Posterior cingulate gyrus (tissue), 11 donors: Measurements from ENCODE around the gene RRP1B.
"Not testable (repeated sequence)": the region's sequence is repeated elsewhere in the genome, so short reads cannot be mapped to it uniquely, and the experiment has no call there.

Source experiments
- DNase-seq, 10 donors: peaks; one replicate each; pipeline versions ENCODE4 v3.0.0 to v3.0.0-alpha.2; 2020 to 2021; ENCODE audit warnings: mixed read lengths in 3 of 10
- intact Hi-C: fragments of 100-400 bp; cut with DNase I; formaldehyde crosslinking; loops from one replicate; pipeline ENCODE4 v1.15.1; 2023

RRP1B gene

GRCh38 chr21:43665879-43666278 lies 6.5 kb downstream of the RRP1B start:
- no peak for DNase-seq
- intact Hi-C loops = loop anchor here (10.0 kb wide), 1 partner anchor 59 kb away; no protein-coding TSS in a partner anchor

- intact Hi-C loops = loop anchor here (10.0 kb wide), 1 partner anchor 57 kb away; no protein-coding TSS in a partner anchor
- no peak for DNase-seq
Observed at GRCh38 chr21:43667191-43667904, 8.0 kb downstream of the RRP1B start.

- no peak for DNase-seq
- intact Hi-C loops = loop anchor here (5.0 to 10.0 kb wide), 2 partner anchors 55 to 102 kb away; no protein-coding TSS in a partner anchor
Observed at GRCh38 chr21:43669828-43670605, 10.7 kb downstream of the RRP1B start.

- DNase-seq = no peak
- intact Hi-C loops = no loop called here
Observed at GRCh38 chr21:43675871-43676270, 16.5 kb downstream of the RRP1B start.

- intact Hi-C loops = no loop called here
- no peak for DNase-seq
Observed at GRCh38 chr21:43676391-43676790, 17.0 kb downstream of the RRP1B start.

GRCh38 chr21:43679951-43680350 lies 20.6 kb downstream of the RRP1B start:
- intact Hi-C loops = loop anchor here (5.0 kb wide), 1 partner anchor 792 kb away; no protein-coding TSS in a partner anchor
- DNase-seq = no peak

- DNase-seq = not testable (repeated sequence)
Observed at GRCh38 chr21:43680421-43680820, 21.1 kb downstream of the RRP1B start.

GRCh38 chr21:43681650-43682049 lies 22.3 kb downstream of the RRP1B start:
- no peak for DNase-seq
- intact Hi-C loops = loop anchor here (5.0 kb wide), 1 partner anchor 791 kb away; no protein-coding TSS in a partner anchor

More at GRCh38 chr21:43680421-43680820, 21.1 kb downstream of the RRP1B start:
- intact Hi-C loops = loop anchor here (5.0 kb wide), 1 partner anchor 792 kb away; no protein-coding TSS in a partner anchor

- intact Hi-C loops = loop anchor here (5.0 kb wide), 1 partner anchor 788 kb away; no protein-coding TSS in a partner anchor
- DNase-seq = no peak
Observed at GRCh38 chr21:43684424-43684823, 25.1 kb downstream of the RRP1B start.

GRCh38 chr21:43686811-43687565 lies 27.6 kb downstream of the RRP1B start:
- DNase-seq = peak in 1 of 10 donors; percentile 67
- intact Hi-C loops = no loop called here

GRCh38 chr21:43687566-43688399 lies 28.4 kb downstream of the RRP1B start:
- intact Hi-C loops = no loop called here

GRCh38 chr21:43688906-43689305 lies 29.5 kb downstream of the RRP1B start:
- DNase-seq = no peak
- intact Hi-C loops = no loop called here

More at GRCh38 chr21:43687566-43688399, 28.4 kb downstream of the RRP1B start:
- peak in 1 of 10 donors; percentile 74 for DNase-seq

GRCh38 chr21:43689556-43690337 lies 30.4 kb downstream of the RRP1B start:
- peak in 1 of 10 donors; percentile 74 for DNase-seq
- intact Hi-C loops = no loop called here

GRCh38 chr21:43690346-43690745 lies 31.0 kb downstream of the RRP1B start:
- peak in 2 of 10 donors; percentile 51 for DNase-seq
- intact Hi-C loops = no loop called here

- DNase-seq = peak in 2 of 10 donors; percentile 52 to 82
- intact Hi-C loops = no loop called here
Observed at GRCh38 chr21:43691086-43691795, 31.9 kb downstream of the RRP1B start.

GRCh38 chr21:43691801-43692200 lies 32.4 kb downstream of the RRP1B start:
- peak in 1 of 10 donors; percentile 59 for DNase-seq
- intact Hi-C loops = no loop called here

GRCh38 chr21:43692949-43693348 lies 33.6 kb downstream of the RRP1B start:
- intact Hi-C loops = no loop called here
- peak in 2 of 10 donors; percentile 51 to 77 for DNase-seq

- intact Hi-C loops = no loop called here
- peak in 2 of 10 donors; percentile 39 to 77 for DNase-seq
Observed at GRCh38 chr21:43693981-43694380, 34.6 kb downstream of the RRP1B start.
